Measurements from ENCODE around the gene OLA1. TPM values are rescaled to one million over a fixed set of nuclear protein-coding genes. Genes with fewer than 3 reads are reported as not detected.

OLA1 gene
- total and polyA plus RNA-seq, 9 of the 15 experiments (the other 6 are each of a cell fraction or from before 2014, with no cell fraction given) = 208 to 353 (median 225) TPM

DNA sequence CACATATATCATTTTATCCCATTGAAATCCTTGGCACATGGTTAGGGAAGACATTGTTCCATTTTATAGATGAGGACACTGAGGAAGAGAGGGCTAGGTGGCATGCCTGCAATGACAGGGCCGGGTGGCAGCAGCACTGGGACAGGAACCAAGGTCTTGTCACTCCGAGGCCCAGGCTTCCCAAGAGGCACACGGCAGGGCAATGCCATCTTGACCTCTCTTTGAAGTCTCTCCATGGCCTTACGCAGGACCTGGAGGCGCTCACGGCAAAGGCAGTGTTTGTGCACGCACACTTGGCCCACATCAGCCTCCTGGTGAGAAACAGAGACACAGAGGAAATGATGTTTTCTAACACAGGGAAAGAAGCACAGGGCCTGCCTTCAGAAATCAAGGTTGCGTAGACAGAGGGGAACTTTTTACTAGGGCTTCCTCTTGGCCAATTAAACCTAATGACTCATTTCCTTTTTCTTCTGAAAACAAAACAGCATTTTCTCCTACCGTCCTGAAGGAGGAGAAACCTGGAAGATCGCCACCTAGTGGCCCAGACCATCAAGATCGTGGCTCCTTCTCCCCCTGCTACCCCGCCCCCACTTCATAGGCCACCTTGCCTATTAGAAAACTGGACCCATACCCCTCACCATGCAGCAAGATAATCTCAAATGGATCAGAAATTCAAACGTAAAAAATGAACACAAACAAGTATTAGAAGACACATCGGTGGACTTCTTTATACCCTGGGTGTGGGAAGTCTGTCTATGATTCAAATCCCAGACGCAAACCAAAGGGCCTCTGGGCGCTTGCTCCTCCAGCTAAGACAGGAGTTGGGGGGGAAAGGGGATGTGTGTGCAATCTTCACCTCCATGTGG is 208.5 kb downstream of the OLA1 start (continued):
- TF ChIP-seq, protein P1, sequence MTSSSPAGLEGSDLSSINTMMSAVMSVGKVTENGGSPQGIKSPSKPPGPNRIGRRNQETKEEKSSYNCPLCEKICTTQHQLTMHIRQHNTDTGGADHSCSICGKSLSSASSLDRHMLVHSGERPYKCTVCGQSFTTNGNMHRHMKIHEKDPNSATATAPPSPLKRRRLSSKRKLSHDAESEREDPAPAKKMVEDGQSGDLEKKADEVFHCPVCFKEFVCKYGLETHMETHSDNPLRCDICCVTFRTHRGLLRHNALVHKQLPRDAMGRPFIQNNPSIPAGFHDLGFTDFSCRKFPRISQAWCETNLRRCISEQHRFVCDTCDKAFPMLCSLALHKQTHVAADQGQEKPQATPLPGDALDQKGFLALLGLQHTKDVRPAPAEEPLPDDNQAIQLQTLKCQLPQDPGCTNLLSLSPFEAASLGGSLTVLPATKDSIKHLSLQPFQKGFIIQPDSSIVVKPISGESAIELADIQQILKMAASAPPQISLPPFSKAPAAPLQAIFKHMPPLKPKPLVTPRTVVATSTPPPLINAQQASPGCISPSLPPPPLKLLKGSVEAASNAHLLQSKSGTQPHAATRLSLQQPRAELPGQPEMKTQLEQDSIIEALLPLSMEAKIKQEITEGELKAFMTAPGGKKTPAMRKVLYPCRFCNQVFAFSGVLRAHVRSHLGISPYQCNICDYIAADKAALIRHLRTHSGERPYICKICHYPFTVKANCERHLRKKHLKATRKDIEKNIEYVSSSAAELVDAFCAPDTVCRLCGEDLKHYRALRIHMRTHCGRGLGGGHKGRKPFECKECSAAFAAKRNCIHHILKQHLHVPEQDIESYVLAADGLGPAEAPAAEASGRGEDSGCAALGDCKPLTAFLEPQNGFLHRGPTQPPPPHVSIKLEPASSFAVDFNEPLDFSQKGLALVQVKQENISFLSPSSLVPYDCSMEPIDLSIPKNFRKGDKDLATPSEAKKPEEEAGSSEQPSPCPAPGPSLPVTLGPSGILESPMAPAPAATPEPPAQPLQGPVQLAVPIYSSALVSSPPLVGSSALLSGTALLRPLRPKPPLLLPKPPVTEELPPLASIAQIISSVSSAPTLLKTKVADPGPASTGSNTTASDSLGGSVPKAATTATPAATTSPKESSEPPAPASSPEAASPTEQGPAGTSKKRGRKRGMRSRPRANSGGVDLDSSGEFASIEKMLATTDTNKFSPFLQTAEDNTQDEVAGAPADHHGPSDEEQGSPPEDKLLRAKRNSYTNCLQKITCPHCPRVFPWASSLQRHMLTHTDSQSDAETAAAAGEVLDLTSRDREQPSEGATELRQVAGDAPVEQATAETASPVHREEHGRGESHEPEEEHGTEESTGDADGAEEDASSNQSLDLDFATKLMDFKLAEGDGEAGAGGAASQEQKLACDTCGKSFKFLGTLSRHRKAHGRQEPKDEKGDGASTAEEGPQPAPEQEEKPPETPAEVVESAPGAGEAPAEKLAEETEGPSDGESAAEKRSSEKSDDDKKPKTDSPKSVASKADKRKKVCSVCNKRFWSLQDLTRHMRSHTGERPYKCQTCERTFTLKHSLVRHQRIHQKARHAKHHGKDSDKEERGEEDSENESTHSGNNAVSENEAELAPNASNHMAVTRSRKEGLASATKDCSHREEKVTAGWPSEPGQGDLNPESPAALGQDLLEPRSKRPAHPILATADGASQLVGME (CRISPR knock-in tag; IDR thresholded peaks at IDR 0.05) = no peak
- TF ChIP-seq MCM2 (IDR thresholded peaks at IDR 0.05; ENCODE audit: low read depth) (no peak), FOXM1 (IDR thresholded peaks at IDR 0.05; ENCODE audit: low read depth) (peak; percentile 66; the same call in 1 of the 2 replicates), FOXM1 (CRISPR knock-in tag; IDR thresholded peaks at IDR 0.05; ENCODE audit: low read depth) (no peak), SMC3 (conservative IDR thresholded peaks at IDR 0.05; ENCODE audit: insufficient read depth, low read depth, low read length) (peak; percentile 85), CREB1 (IDR thresholded peaks at IDR 0.05) (no peak; the same call in 1 of the 2 replicates), CREB1 (CRISPR knock-in tag; IDR thresholded peaks at IDR 0.05) (no peak), FIP1L1 (IDR thresholded peaks at IDR 0.05; ENCODE audit: low read depth, low read length, poor library complexity, severe bottlenecking) (no peak), ZNF197 (CRISPR knock-in tag; IDR thresholded peaks at IDR 0.05; ENCODE audit: low read depth) (0 out of 2 replicates have a peak, but pooled peaks have one; percentile 28), SMARCE1 (IDR thresholded peaks at IDR 0.05) (peak; percentile 63; the same call in 1 of the 2 replicates), NEUROD1 (IDR thresholded peaks at IDR 0.05; ENCODE audit: borderline replicate concordance, low read depth, low read length, partially characterized antibody) (peak; percentile 37), CREM (IDR thresholded peaks at IDR 0.05; ENCODE audit: low read depth) (peak; percentile 56), IFI16 (CRISPR knock-in tag; IDR thresholded peaks at IDR 0.05) (no peak), FOXP1 (CRISPR knock-in tag; IDR thresholded peaks at IDR 0.05) (no peak; the same call in 1 of the 2 replicates), RBFOX2 (IDR thresholded peaks at IDR 0.05; ENCODE audit: low read depth, low read length) (0 out of 2 replicates have a peak, but pooled peaks have one; percentile 36), U2AF1 (optimal IDR thresholded peaks at IDR 0.05; ENCODE audit: low read depth, low read length) (no peak)
- TF ChIP-seq, protein P2, sequence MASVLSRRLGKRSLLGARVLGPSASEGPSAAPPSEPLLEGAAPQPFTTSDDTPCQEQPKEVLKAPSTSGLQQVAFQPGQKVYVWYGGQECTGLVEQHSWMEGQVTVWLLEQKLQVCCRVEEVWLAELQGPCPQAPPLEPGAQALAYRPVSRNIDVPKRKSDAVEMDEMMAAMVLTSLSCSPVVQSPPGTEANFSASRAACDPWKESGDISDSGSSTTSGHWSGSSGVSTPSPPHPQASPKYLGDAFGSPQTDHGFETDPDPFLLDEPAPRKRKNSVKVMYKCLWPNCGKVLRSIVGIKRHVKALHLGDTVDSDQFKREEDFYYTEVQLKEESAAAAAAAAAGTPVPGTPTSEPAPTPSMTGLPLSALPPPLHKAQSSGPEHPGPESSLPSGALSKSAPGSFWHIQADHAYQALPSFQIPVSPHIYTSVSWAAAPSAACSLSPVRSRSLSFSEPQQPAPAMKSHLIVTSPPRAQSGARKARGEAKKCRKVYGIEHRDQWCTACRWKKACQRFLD (CRISPR knock-in tag; IDR thresholded peaks at IDR 0.05) = no peak; the same call in 1 of the 2 replicates
- TF ChIP-seq, protein P3, sequence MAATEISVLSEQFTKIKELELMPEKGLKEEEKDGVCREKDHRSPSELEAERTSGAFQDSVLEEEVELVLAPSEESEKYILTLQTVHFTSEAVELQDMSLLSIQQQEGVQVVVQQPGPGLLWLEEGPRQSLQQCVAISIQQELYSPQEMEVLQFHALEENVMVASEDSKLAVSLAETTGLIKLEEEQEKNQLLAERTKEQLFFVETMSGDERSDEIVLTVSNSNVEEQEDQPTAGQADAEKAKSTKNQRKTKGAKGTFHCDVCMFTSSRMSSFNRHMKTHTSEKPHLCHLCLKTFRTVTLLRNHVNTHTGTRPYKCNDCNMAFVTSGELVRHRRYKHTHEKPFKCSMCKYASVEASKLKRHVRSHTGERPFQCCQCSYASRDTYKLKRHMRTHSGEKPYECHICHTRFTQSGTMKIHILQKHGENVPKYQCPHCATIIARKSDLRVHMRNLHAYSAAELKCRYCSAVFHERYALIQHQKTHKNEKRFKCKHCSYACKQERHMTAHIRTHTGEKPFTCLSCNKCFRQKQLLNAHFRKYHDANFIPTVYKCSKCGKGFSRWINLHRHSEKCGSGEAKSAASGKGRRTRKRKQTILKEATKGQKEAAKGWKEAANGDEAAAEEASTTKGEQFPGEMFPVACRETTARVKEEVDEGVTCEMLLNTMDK (IDR thresholded peaks at IDR 0.05; ENCODE audit: borderline replicate concordance, insufficient read depth, low read depth, low read length, poor library complexity, severe bottlenecking) = peak; percentile 74

Measured in K562 (cell line).